GM23338 (cell line): ENCODE measurements around the gene TMEM163. TPM values are rescaled to one million over a fixed set of nuclear protein-coding genes. Genes with fewer than 3 reads are reported as not detected.

Experiments
- ATAC-seq: fragments of 200-7000 bp; cut with Tn5 transposase; 3 replicates; pipeline ENCODE4 v1.9.1; 2020
- DNase-seq: peaks from one replicate; pipeline ENCODE4 v3.0.0-alpha.2; 2015; ENCODE audit warnings: low spot score
- H2AFZ ChIP-seq: fragments of 200-600 bp; sonication (generic); 2 replicates; pipeline ENCODE4 v1.8.0; 2016; ENCODE audit warnings: antibody characterized with exemption, mild to moderate bottlenecking, moderate library complexity
- H3F3A ChIP-seq: fragments of 200-600 bp; sonication (generic); replicated peaks from 2 replicates; pipeline ENCODE4 v1.8.0; 2017; ENCODE audit warnings: antibody characterized with exemption, mixed run types, low read depth
- H3K27ac ChIP-seq: fragments of 200-600 bp; sonication (generic); 2 replicates; pipeline ENCODE4 v1.6.1; 2016; ENCODE audit warnings: low read depth
- H3K27me3 ChIP-seq: fragments of 200-600 bp; sonication (generic); 2 replicates; pipeline ENCODE4 v1.8.0; 2016; ENCODE audit warnings: mild to moderate bottlenecking, mixed run types, moderate library complexity; ENCODE audit not compliant: insufficient read depth
- H3K36me3 ChIP-seq: fragments of 200-600 bp; sonication (generic); 2 replicates; pipeline ENCODE4 v1.8.0; 2016; ENCODE audit warnings: mild to moderate bottlenecking; ENCODE audit not compliant: insufficient read depth
- H3K4me1 ChIP-seq: fragments of 200-600 bp; sonication (generic); 2 replicates; pipeline ENCODE4 v1.8.0; 2016; ENCODE audit warnings: mild to moderate bottlenecking, moderate library complexity; ENCODE audit not compliant: insufficient read depth
- H3K4me2 ChIP-seq: fragments of 200-600 bp; sonication (generic); 2 replicates; pipeline ENCODE4 v1.7.1; 2017; ENCODE audit warnings: mixed run types
- H3K4me3 ChIP-seq: fragments of 200-600 bp; sonication (generic); 2 replicates; pipeline ENCODE4 v1.6.1; 2016; ENCODE audit warnings: mixed run types
- H3K79me2 ChIP-seq: fragments of 200-600 bp; sonication (generic); replicated peaks from 2 replicates; pipeline ENCODE4 v1.8.0; 2017; ENCODE audit warnings: mild to moderate bottlenecking; ENCODE audit not compliant: insufficient read depth
- H3K9me2 ChIP-seq: fragments of 200-600 bp; sonication (generic); 2 replicates; pipeline ENCODE4 v1.8.0; 2017; ENCODE audit not compliant: insufficient read depth
- H4K20me1 ChIP-seq: fragments of 200-600 bp; sonication (generic); replicated peaks from 2 replicates; pipeline ENCODE4 v1.8.0; 2017; ENCODE audit warnings: mild to moderate bottlenecking; ENCODE audit not compliant: insufficient read depth
- H3K27ac Mint-ChIP-seq: 2 replicates; pipeline ENCODE4 v1.8.0; 2020; ENCODE audit warnings: inconsistent platforms, mild to moderate bottlenecking, moderate library complexity, mixed read lengths
- H3K27me3 Mint-ChIP-seq: 3 replicates; pipeline ENCODE4 v1.8.0; 2022; ENCODE audit warnings: low read depth, mild to moderate bottlenecking, moderate library complexity, mixed read lengths, inconsistent platforms; ENCODE audit not compliant: insufficient read depth, poor library complexity
- H3K36me3 Mint-ChIP-seq: 3 replicates; pipeline ENCODE4 v1.8.0; 2021; ENCODE audit warnings: low read depth, mild to moderate bottlenecking, inconsistent platforms, moderate library complexity, mixed read lengths
- H3K4me1 Mint-ChIP-seq: 3 replicates; pipeline ENCODE4 v1.8.0; 2020; ENCODE audit warnings: mild to moderate bottlenecking, inconsistent platforms, mixed read lengths
- H3K4me3 Mint-ChIP-seq: 3 replicates; pipeline ENCODE4 v1.8.0; 2021; ENCODE audit warnings: moderate library complexity, mild to moderate bottlenecking, inconsistent platforms, mixed read lengths
- H3K9me3 Mint-ChIP-seq: 3 replicates; pipeline ENCODE4 v1.8.0; 2020; ENCODE audit warnings: moderate library complexity, mild to moderate bottlenecking, inconsistent platforms, mixed read lengths
- EZH2 ChIP-seq: fragments of 200-600 bp; sonication (generic); IDR thresholded peaks from one replicate; pipeline ENCODE4 v1.8.0; 2017; ENCODE audit warnings: antibody characterized with exemption, mild to moderate bottlenecking, low read depth; ENCODE audit not compliant: unreplicated experiment
- JUNB ChIP-seq: IDR thresholded peaks from one replicate; pipeline ENCODE4 v1.6.1; 2016; ENCODE audit warnings: antibody characterized with exemption; ENCODE audit not compliant: unreplicated experiment
- NANOG ChIP-seq: IDR thresholded peaks from 2 replicates; pipeline ENCODE4 v1.6.1; 2016; ENCODE audit warnings: antibody characterized with exemption, borderline replicate concordance
- POLR2AphosphoS5 ChIP-seq: IDR thresholded peaks from 2 replicates; pipeline ENCODE4 v1.6.1; 2016; ENCODE audit warnings: antibody characterized with exemption, low read depth
- ZNF114 ChIP-seq: fragments of 250-450 bp; sonication (Bioruptor Pico); IDR thresholded peaks from 2 replicates; pipeline ENCODE4 v1.5.0; 2020; ENCODE audit warnings: mild to moderate bottlenecking, moderate library complexity
- ZNF331 ChIP-seq: fragments of 250-450 bp; sonication (Bioruptor Pico); IDR thresholded peaks from 2 replicates; pipeline ENCODE4 v1.5.0; 2020; ENCODE audit warnings: low read depth, mild to moderate bottlenecking, moderate library complexity
- polyA plus RNA-seq: library from polyadenylated mRNA; unstranded; fragments of >200 nt; fragmentation: Nextera tagmentation; extraction: Ambion mirVana; gene quantifications from 2 replicates; pipeline ENCODE4 v1.2.1, GENCODE V29; 2016
- total RNA-seq: library from RNA; depleted of rRNA; stranded (reverse); fragments of >200 nt; shearing (Covaris generic); gene quantifications from 2 replicates; pipeline ENCODE4 v1.2.3, GENCODE V29; 2014
- TF ChIP-seq, protein P1 (sequence below): fragments of 250-450 bp; sonication (Bioruptor Pico); IDR thresholded peaks from 2 replicates; pipeline ENCODE4 v1.5.0; 2020; ENCODE audit warnings: mild to moderate bottlenecking, moderate library complexity
- TF ChIP-seq, protein P2 (sequence below): IDR thresholded peaks from one replicate; pipeline ENCODE4 v1.6.1; 2018; ENCODE audit warnings: antibody characterized with exemption; ENCODE audit not compliant: unreplicated experiment
- TF ChIP-seq, protein P3 (sequence below): IDR thresholded peaks from 2 replicates; pipeline ENCODE4 v1.6.1; 2016; ENCODE audit warnings: antibody characterized with exemption

TMEM163 gene
- total and polyA plus RNA-seq, 2 experiments from 2014 or later: 1.1 to 1.8 TPM

DNA sequence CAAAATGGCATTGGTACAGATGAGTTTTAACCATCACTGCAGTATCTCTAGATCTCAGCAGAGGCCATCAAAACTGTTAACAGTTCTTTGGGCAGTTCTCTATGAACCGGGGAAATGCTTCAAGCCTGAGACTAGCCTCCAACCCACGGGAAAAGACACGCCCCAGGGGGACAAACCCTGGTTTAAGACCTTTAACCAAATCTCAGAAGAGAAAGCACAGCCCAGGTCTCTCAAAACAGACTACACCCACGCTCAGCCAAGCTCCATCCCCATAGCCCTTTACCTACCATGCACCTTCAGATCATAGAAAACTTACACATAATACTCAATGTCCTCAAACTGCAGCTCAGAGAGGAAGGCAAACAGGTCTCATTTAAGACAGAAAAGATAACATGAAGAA lies 78.3 kb downstream of the TMEM163 start (continued):
- TF ChIP-seq, protein P1, sequence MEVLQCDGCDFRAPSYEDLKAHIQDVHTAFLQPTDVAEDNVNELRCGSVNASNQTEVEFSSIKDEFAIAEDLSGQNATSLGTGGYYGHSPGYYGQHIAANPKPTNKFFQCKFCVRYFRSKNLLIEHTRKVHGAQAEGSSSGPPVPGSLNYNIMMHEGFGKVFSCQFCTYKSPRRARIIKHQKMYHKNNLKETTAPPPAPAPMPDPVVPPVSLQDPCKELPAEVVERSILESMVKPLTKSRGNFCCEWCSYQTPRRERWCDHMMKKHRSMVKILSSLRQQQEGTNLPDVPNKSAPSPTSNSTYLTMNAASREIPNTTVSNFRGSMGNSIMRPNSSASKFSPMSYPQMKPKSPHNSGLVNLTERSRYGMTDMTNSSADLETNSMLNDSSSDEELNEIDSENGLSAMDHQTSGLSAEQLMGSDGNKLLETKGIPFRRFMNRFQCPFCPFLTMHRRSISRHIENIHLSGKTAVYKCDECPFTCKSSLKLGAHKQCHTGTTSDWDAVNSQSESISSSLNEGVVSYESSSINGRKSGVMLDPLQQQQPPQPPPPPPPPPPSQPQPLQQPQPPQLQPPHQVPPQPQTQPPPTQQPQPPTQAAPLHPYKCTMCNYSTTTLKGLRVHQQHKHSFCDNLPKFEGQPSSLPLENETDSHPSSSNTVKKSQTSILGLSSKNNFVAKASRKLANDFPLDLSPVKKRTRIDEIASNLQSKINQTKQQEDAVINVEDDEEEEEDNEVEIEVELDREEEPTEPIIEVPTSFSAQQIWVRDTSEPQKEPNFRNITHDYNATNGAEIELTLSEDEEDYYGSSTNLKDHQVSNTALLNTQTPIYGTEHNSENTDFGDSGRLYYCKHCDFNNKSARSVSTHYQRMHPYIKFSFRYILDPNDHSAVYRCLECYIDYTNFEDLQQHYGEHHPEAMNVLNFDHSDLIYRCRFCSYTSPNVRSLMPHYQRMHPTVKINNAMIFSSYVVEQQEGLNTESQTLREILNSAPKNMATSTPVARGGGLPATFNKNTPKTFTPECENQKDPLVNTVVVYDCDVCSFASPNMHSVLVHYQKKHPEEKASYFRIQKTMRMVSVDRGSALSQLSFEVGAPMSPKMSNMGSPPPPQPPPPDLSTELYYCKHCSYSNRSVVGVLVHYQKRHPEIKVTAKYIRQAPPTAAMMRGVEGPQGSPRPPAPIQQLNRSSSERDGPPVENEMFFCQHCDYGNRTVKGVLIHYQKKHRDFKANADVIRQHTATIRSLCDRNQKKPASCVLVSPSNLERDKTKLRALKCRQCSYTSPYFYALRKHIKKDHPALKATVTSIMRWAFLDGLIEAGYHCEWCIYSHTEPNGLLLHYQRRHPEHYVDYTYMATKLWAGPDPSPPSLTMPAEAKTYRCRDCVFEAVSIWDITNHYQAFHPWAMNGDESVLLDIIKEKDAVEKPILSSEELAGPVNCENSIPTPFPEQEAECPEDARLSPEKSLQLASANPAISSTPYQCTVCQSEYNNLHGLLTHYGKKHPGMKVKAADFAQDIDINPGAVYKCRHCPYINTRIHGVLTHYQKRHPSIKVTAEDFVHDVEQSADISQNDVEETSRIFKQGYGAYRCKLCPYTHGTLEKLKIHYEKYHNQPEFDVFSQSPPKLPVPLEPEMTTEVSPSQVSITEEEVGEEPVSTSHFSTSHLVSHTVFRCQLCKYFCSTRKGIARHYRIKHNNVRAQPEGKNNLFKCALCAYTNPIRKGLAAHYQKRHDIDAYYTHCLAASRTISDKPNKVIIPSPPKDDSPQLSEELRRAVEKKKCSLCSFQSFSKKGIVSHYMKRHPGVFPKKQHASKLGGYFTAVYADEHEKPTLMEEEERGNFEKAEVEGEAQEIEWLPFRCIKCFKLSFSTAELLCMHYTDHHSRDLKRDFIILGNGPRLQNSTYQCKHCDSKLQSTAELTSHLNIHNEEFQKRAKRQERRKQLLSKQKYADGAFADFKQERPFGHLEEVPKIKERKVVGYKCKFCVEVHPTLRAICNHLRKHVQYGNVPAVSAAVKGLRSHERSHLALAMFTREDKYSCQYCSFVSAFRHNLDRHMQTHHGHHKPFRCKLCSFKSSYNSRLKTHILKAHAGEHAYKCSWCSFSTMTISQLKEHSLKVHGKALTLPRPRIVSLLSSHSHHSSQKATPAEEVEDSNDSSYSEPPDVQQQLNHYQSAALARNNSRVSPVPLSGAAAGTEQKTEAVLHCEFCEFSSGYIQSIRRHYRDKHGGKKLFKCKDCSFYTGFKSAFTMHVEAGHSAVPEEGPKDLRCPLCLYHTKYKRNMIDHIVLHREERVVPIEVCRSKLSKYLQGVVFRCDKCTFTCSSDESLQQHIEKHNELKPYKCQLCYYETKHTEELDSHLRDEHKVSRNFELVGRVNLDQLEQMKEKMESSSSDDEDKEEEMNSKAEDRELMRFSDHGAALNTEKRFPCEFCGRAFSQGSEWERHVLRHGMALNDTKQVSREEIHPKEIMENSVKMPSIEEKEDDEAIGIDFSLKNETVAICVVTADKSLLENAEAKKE (CRISPR knock-in tag): no peak

DNA sequence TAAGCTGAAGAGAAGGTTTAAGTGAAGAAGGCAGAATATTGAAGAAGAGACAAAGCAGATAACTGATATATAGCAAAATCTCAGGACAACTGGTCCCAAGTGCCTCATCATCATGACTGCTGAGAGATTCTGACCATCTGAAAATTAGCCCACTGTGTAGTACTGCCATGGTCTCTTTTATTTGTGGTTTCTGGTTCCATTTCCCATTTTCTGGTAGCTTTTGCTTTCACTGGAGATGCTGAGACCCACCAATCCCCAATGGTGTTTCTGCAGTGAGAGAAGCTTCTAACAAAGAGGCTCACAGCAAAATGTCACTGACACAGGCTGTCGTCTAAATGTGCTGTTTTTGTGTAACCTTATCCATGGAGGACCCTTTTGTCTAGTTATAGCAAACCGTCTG lies 79.5 kb downstream of the TMEM163 start:
- no peak overlapping the region for H2AFZ ChIP-seq
- H3K79me2 ChIP-seq: no peaks in the 10 kb centered on the region
- Mint-ChIP-seq H3K36me3 (no peaks in the 10 kb centered on the region), H3K9me3 (no peaks in the 10 kb centered on the region), H3K4me1 (no peaks in the 10 kb centered on the region), H3K27me3 (no peaks in the 10 kb centered on the region), H3K4me3 (no peak overlapping the region), H3K27ac (no peak overlapping the region)
- H3K27me3 ChIP-seq: no peaks in the 10 kb centered on the region
- no peaks in the 10 kb centered on the region for H3K4me1 ChIP-seq
- no peak overlapping the region for H3K4me3 ChIP-seq
- H3K4me2 ChIP-seq: no peak overlapping the region
- 0 out of 2 replicates have a peak, but pooled peaks cover 3% of the 10 kb centered on the region for H3K9me2 ChIP-seq
- no peak overlapping the region for H3K27ac ChIP-seq
- ATAC-seq (no peak), DNase-seq (no peak)
- no peaks in the 10 kb centered on the region for H3K36me3 ChIP-seq
- H4K20me1 ChIP-seq: no peaks in the 10 kb centered on the region
- H3F3A ChIP-seq: no peaks in the 10 kb centered on the region
- TF ChIP-seq EZH2 (no peak), ZNF331 (CRISPR knock-in tag) (no peak), JUNB (no peak), POLR2AphosphoS5 (no peak), NANOG (no peak), ZNF114 (CRISPR knock-in tag) (no peak)
- TF ChIP-seq, protein P2, sequence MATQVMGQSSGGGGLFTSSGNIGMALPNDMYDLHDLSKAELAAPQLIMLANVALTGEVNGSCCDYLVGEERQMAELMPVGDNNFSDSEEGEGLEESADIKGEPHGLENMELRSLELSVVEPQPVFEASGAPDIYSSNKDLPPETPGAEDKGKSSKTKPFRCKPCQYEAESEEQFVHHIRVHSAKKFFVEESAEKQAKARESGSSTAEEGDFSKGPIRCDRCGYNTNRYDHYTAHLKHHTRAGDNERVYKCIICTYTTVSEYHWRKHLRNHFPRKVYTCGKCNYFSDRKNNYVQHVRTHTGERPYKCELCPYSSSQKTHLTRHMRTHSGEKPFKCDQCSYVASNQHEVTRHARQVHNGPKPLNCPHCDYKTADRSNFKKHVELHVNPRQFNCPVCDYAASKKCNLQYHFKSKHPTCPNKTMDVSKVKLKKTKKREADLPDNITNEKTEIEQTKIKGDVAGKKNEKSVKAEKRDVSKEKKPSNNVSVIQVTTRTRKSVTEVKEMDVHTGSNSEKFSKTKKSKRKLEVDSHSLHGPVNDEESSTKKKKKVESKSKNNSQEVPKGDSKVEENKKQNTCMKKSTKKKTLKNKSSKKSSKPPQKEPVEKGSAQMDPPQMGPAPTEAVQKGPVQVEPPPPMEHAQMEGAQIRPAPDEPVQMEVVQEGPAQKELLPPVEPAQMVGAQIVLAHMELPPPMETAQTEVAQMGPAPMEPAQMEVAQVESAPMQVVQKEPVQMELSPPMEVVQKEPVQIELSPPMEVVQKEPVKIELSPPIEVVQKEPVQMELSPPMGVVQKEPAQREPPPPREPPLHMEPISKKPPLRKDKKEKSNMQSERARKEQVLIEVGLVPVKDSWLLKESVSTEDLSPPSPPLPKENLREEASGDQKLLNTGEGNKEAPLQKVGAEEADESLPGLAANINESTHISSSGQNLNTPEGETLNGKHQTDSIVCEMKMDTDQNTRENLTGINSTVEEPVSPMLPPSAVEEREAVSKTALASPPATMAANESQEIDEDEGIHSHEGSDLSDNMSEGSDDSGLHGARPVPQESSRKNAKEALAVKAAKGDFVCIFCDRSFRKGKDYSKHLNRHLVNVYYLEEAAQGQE: no peak
- TF ChIP-seq, protein P3, sequence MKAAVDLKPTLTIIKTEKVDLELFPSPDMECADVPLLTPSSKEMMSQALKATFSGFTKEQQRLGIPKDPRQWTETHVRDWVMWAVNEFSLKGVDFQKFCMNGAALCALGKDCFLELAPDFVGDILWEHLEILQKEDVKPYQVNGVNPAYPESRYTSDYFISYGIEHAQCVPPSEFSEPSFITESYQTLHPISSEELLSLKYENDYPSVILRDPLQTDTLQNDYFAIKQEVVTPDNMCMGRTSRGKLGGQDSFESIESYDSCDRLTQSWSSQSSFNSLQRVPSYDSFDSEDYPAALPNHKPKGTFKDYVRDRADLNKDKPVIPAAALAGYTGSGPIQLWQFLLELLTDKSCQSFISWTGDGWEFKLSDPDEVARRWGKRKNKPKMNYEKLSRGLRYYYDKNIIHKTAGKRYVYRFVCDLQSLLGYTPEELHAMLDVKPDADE: no peak
